GM21423 (cell line): ENCODE measurements around the gene MPZL1.
"Not testable (repeated sequence)": the region's sequence is repeated elsewhere in the genome, so short reads cannot be mapped to it uniquely, and the experiment has no call there.

Source experiments
- ATAC-seq: cut with Tn5 transposase; IDR thresholded peaks from one replicate; pipeline ENCODE4 v1.9.1; 2021; ENCODE audit warnings: mild to moderate bottlenecking, moderate library complexity; ENCODE audit not compliant: unreplicated experiment

The MPZL1 gene

DNA sequence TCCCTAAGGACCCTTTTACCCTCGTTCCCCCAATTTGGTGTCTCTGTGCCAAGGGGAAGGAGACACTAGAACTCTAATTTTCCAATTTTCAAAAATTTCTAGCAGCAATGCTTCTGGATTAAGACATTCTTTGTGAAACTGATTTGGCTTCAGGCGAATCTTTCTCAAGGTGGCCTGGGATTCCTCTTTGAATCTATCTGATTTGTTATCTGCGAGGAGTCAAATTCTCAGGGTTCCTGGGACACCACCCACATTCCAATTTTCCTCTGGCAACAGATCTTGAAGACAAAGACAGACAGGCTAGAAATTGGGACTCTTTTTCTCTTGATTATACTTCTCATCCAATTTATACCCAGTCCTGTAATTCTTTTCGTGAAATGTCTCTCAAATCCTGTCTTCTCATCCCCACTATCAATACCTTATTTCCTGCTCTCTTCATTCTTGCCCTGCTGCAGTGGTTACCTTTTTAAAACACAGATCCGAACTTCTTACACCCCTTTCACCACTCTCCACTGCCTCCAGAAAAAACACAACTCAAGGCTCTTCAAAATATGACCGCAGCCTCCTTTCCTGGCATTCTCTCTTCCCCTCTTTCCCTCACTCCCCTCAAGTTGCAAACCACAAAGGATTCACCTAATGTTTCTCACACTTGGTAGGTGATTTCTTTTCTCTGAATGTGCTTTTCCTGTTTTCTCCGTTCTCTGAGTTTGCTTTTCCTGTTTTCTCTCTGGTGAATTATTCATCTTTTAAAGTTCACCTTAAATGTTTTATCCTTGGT is 2.7 kb upstream of the MPZL1 start:
- ATAC-seq, result no peak

DNA sequence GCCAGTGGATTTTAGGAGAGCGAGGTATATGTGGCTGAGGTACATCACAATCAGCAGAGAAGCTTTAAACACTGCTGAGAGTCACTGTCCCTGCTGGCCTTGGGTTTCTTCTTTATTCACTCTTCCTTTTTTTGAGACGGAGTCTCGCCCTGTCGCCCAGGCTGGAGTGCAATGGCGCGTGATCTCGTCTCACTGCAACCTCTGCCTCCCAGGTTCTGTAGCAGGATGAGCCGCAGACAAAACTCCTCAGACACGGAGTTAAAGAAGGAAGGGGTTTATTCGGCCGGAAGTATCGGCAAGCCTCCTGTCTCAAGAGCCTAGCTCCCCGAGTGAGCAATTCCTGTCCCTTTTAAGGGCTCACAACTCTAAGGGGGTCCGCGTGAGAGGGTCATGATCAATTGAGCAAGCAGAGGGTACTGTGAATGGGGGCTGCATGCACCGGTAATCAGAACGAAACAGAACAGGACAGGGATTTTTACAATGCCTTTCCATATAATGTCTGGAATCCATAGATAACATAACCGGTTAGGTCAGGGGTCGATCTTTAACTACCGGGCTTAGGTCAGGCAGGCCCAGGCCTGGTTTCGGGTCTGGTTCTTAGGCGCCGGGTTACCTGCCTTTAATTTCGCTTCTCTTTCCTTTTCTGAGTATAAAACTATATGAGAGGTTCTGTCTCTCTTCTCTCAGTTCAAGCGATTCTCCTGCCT is 1.9 kb upstream of the MPZL1 start:
- ATAC-seq, result not testable (repeated sequence)

GRCh38 chr1:167720965-167721616 is 691 bp upstream of the MPZL1 start:
- ATAC-seq, result no peak

DNA sequence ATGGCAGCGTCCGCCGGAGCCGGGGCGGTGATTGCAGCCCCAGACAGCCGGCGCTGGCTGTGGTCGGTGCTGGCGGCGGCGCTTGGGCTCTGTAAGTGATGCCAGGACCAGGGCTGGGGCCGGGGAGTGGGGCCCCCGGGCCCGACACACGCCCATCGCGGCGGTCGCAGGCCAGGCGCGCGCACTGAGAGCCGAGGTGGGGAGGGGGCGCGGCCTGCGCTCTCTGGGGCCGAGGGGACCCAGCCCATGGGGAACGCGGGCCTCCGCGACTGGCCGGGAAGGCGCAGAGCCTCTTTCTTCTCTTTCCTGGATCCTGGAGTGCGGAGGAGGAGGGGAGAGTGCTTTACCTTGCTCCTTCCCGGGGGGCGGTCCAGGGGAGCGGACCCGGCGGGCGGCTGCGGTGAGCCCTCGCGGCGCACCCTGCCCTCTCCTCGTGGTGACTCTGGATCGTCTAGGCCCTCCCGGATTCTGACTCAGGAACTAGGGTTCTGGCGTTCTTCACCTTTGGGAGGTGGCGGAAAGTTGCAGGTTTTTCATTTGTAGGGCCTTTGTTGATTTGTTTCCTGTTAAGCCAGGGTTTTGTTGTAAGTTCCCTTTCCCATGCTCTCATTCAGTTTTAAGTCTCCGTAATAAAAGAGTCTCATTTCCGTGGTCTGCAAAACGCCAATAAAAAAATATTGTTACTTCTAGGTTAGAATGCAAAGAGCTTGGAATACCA is 529 bp downstream of the MPZL1 start:
- ATAC-seq, result peak; percentile 24

- no peak for ATAC-seq
Observed at GRCh38 chr1:167722870-167723251, 1.1 kb downstream of the MPZL1 start.

DNA sequence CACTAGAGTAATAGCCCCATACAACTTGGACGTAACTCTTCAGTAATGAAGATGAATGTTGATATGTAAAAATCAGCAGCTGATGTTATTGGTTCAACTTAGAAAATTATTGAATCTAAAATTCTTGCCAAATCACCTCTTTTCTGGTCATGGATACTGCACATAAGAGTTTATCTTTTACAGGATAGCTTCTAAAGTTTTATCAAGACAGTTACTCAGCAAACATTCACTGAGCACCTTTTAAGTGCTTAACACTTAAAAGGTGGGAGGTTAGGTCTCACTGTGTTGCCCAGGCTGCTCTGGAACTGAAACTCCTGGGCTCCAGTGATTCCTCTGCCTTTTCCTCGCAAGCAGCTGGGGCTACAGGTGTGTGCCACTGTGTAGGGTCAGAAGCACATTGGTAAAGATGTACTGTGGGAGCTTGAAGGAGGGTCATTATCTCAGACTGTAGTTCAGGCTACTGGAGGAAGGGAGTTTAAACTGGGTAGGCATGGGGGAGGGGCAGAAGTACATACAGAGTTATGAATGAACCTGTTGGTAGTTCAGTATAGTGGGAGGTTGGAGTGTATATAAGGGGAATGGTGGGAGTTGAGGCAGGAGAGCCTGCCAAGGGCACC is 2.0 kb downstream of the MPZL1 start:
- no peak for ATAC-seq

GRCh38 chr1:167726008-167726407 is 4.2 kb downstream of the MPZL1 start:
- no peak for ATAC-seq

- no peak for ATAC-seq
Observed at GRCh38 chr1:167728818-167729410, 7.1 kb downstream of the MPZL1 start.

- ATAC-seq, result no peak
Observed at GRCh38 chr1:167734227-167734626, 12.4 kb downstream of the MPZL1 start.

GRCh38 chr1:167734841-167735240 is 13.1 kb downstream of the MPZL1 start:
- no peak for ATAC-seq

DNA sequence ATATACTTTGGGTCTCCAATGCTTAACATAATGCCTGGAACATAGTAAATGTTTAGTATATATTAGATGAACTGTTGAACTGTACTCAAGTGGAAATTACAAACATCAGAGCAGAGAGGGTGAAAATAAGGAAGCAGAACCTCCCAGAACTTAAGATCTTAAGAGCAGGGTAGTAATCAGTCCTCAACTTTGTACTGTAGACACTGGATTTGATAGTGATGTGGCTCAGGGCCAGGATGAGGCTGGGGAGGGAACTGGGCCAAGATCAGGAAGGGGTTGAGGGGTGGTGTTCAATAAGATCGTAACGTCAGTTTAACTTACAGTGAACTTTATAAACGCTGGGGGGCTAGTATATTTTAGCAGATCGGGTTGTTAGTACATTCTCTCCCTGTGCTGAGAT is 15.4 kb downstream of the MPZL1 start:
- no peak for ATAC-seq

GRCh38 chr1:167738158-167738557 is 16.4 kb downstream of the MPZL1 start:
- no peak for ATAC-seq

DNA sequence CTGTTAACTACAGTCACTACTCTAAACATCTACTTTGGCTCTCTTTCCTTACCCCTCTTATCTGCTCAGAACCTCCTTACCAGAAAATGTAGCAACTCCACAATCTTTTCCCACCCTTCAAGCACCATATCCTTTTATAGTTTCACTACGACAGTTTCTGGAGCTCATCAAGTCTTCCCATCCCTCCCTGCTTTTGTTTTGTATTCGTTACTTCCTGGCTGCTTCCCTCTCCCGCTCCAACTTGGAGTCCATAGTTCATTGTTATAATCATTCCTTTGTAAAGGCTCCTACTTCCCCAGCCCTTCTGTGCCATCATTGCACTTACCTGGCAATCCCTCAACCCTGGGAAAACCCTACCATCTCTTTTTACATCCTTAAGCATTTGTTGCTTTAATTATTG is 18.0 kb downstream of the MPZL1 start:
- ATAC-seq, result no peak

GRCh38 chr1:167741103-167741502 is 19.3 kb downstream of the MPZL1 start:
- not testable (repeated sequence) for ATAC-seq

DNA sequence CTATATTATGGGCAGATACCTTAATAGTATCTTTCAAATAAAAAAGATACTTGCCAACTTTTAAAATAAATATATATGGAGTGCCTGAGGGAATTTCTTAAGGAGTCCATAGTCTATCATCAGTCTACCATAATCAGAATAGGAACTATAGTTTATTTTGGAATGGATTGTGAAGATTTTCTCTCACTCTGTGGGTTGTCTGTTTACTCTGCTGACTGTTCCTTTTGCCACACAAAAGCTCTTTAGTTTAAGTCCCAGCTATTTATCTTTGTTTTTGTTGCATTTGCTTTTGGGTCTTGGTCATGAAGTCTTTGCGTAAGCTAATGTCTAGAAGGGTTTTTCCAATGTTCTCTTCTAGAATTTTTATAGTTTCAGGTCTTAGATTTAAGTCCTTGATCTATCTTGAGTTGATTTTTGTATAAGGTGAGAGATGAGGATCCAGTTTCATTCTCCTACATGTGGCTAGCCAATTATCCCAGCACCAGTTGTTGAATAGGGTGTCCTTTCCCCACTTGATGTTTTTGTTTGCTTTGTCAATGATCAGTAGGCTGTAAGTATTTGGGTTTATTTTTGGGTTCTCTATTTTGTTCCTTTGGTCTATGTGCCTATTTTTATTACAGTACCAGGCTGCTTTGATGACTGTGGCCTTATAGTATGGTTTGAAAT is 20.7 kb downstream of the MPZL1 start:
- not testable (repeated sequence) for ATAC-seq

- ATAC-seq, result no peak
Observed at GRCh38 chr1:167744901-167745300, 23.1 kb downstream of the MPZL1 start.

DNA sequence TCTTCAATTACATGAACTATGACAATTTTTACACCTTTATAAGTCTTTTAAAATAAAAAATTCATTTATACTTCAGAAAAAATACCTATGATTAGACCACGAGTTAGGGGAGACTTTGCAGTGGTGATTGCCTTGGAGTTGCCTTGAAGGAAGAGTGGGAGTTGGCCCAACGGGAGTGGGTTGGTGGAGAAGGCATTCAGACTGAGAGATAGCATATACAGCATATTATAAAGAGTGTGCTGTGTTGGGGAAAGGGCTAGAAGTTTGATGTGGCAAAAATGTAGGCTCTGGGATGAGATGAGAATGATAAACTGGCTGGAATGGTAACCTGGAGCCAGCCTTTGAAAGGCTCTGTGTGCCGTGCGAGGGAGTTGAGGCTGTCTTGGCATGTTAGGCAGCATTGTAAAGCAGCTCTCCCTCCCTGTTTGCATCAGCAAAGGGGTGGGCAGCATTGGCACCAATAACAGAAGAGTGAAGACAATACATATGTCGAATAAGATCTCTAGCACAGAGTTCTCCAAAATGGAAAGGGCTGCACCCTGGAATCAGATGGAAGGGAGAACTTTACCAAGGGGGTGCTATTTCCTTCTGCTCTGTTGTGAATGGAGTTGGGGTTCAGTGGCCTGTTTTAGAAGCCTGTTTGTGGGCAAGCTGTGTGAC is 24.4 kb downstream of the MPZL1 start:
- no peak for ATAC-seq

- ATAC-seq, result no peak
Observed at GRCh38 chr1:167746988-167747655, 25.3 kb downstream of the MPZL1 start.

GRCh38 chr1:167747988-167748387 is 26.2 kb downstream of the MPZL1 start:
- ATAC-seq, result no peak
